Measurements from ENCODE around the gene ARHGAP45. TPM values are rescaled to one million over a fixed set of nuclear protein-coding genes. Genes with fewer than 3 reads are reported as not detected.

The ARHGAP45 gene
- total RNA-seq, 6 experiments from 2014 or later: 4.2 to 10.0 (median 7.3) TPM

GRCh38 chr19:1123381-1123780, 56.4 kb downstream of the ARHGAP45 start:
- Histone ChIP-seq H3K27ac (no peak overlapping the region), H3K4me1 (no peaks in the 10 kb centered on the region), H3K27me3 (no peaks in the 10 kb centered on the region), H3K4me3 (no peak overlapping the region), H3K36me3 (peaks cover 20 to 85% (median 50%) of the 10 kb centered on the region in 4 donors), H3K9me3 (no peaks in the 10 kb centered on the region)
- no CpG with 5 or more reads among the region's 20 CpGs for WGBS (ENCODE audit: insufficient coverage, low coverage, low lambda C conversion rate, missing lambda C conversion rate)
- no peak for TF ChIP-seq POLR2A (IDR thresholded peaks at IDR 0.05)
- TF ChIP-seq CTCF (IDR thresholded peaks at IDR 0.05): no peak
- intact Hi-C loops (cut with DNase I): no loop called here
- no peak for DNase-seq
- no peak for ATAC-seq

- intact Hi-C loops (cut with DNase I): no loop called here
- H3K4me1 ChIP-seq: no peaks in the 10 kb centered on the region
Measured at GRCh38 chr19:1123885-1124677, 57.1 kb downstream of the ARHGAP45 start.

GRCh38 chr19:1125601-1126467, 58.9 kb downstream of the ARHGAP45 start:
- no peaks in the 10 kb centered on the region for H3K4me1 ChIP-seq
- WGBS (ENCODE audit: insufficient coverage, low coverage, low lambda C conversion rate, missing lambda C conversion rate): 89% methylated on average over 14 of the region's 33 CpGs
- H3K36me3 ChIP-seq: peaks cover 15 to 61% (median 36%) of the 10 kb centered on the region in 4 donors
- TF ChIP-seq CTCF (IDR thresholded peaks at IDR 0.05) (no peak), POLR2A (IDR thresholded peaks at IDR 0.05) (no peak)
- intact Hi-C loops (cut with DNase I): no loop called here
- no peak for DNase-seq
- ATAC-seq: no peak
- H3K4me3 ChIP-seq: no peak overlapping the region
- H3K27ac ChIP-seq: no peak overlapping the region
- no peaks in the 10 kb centered on the region for H3K9me3 ChIP-seq
- no peaks in the 10 kb centered on the region for H3K27me3 ChIP-seq

More at GRCh38 chr19:1123885-1124677, 57.1 kb downstream of the ARHGAP45 start:
- Histone ChIP-seq H3K4me3 (no peak overlapping the region), H3K27ac (no peak overlapping the region), H3K27me3 (no peaks in the 10 kb centered on the region), H3K36me3 (peaks cover 17 to 78% (median 44%) of the 10 kb centered on the region in 4 donors), H3K9me3 (no peaks in the 10 kb centered on the region)
- TF ChIP-seq POLR2A (IDR thresholded peaks at IDR 0.05): no peak
- TF ChIP-seq CTCF (IDR thresholded peaks at IDR 0.05): no peak
- ATAC-seq (no peak), DNase-seq (no peak)
- WGBS (ENCODE audit: insufficient coverage, low coverage, low lambda C conversion rate, missing lambda C conversion rate): 100% methylated on average over 1 of the region's 23 CpGs

GRCh38 chr19:1126984-1127760, 60.2 kb downstream of the ARHGAP45 start:
- intact Hi-C loops (cut with DNase I): no loop called here
- H3K4me1 ChIP-seq: no peaks in the 10 kb centered on the region

More at GRCh38 chr19:1126984-1127760, 60.2 kb downstream of the ARHGAP45 start:
- no peaks in the 10 kb centered on the region for H3K27me3 ChIP-seq
- H3K9me3 ChIP-seq: no peaks in the 10 kb centered on the region
- no peak for DNase-seq
- WGBS (ENCODE audit: insufficient coverage, low coverage, low lambda C conversion rate, missing lambda C conversion rate): 88% methylated on average over 15 of the region's 33 CpGs
- H3K27ac ChIP-seq: no peak overlapping the region
- H3K4me3 ChIP-seq: no peak overlapping the region
- H3K36me3 ChIP-seq: peaks cover 15 to 48% (median 27%) of the 10 kb centered on the region in 4 donors
- TF ChIP-seq POLR2A (IDR thresholded peaks at IDR 0.05) (no peak), CTCF (IDR thresholded peaks at IDR 0.05) (no peak)
- ATAC-seq: no peak

All from right lobe of liver (tissue), 6 donors.